ENCODE data around the gene EPHA6.

GRCh38 chr3:97230486-97230885 lies 416.1 kb downstream of the EPHA6 start:
- no peak for TF ChIP-seq CTCF (IDR thresholded peaks at IDR 0.05 in 4 of 5, conservative IDR thresholded peaks at IDR 0.05 in 1 of 5)
- no peak for TF ChIP-seq POLR2A (IDR thresholded peaks at IDR 0.05)

All from gastrocnemius medialis (tissue), 4 donors.